KMS-11 (cell line): ENCODE data around the gene PPFIBP1.

Experiments
- H2AFZ ChIP-seq: fragments of 200-600 bp; sonication (generic); 2 replicates; pipeline ENCODE4 v1.6.1; 2016; ENCODE audit warnings: antibody characterized with exemption, mixed run types, low read depth
- H3K27ac ChIP-seq: fragments of 200-600 bp; sonication (generic); 2 replicates; pipeline ENCODE4 v1.6.1; 2016; ENCODE audit warnings: mild to moderate bottlenecking, mixed run types
- H3K27me3 ChIP-seq: fragments of 200-600 bp; sonication (generic); 2 replicates; pipeline ENCODE4 v1.6.1; 2017; ENCODE audit warnings: mild to moderate bottlenecking, low read depth, mixed run types, moderate library complexity; ENCODE audit not compliant: insufficient read depth
- H3K36me3 ChIP-seq: fragments of 200-600 bp; sonication (generic); 2 replicates; pipeline ENCODE4 v1.6.1; 2017; ENCODE audit warnings: mild to moderate bottlenecking, mixed run types; ENCODE audit not compliant: insufficient read depth
- H3K4me1 ChIP-seq: fragments of 200-600 bp; sonication (generic); 2 replicates; pipeline ENCODE4 v1.6.1; 2016; ENCODE audit warnings: mild to moderate bottlenecking, low read depth, mixed run types; ENCODE audit not compliant: poor library complexity, severe bottlenecking
- H3K4me2 ChIP-seq: fragments of 200-600 bp; sonication (generic); 2 replicates; pipeline ENCODE4 v1.7.0; 2016; ENCODE audit warnings: mild to moderate bottlenecking, mixed run types
- H3K4me3 ChIP-seq: fragments of 200-600 bp; sonication (generic); IDR thresholded peaks from 2 replicates; pipeline ENCODE4 v1.6.1; 2017; ENCODE audit warnings: low read depth, low read length, mixed read lengths; ENCODE audit not compliant: insufficient read depth
- H3K79me2 ChIP-seq: fragments of 200-600 bp; sonication (generic); 2 replicates; pipeline ENCODE4 v1.6.1; 2016; ENCODE audit warnings: low read depth, mixed run types; ENCODE audit not compliant: insufficient read depth
- H3K9ac ChIP-seq: fragments of 200-600 bp; sonication (generic); 2 replicates; pipeline ENCODE4 v1.6.1; 2016; ENCODE audit warnings: mild to moderate bottlenecking, mixed run types
- H4K20me1 ChIP-seq: fragments of 200-600 bp; sonication (generic); 2 replicates; pipeline ENCODE4 v1.6.1; 2016; ENCODE audit warnings: mild to moderate bottlenecking, mixed run types; ENCODE audit not compliant: insufficient read depth
- CTCF ChIP-seq: fragments of 200-600 bp; sonication (generic); conservative IDR thresholded peaks from 2 replicates; pipeline ENCODE4 v1.6.1; 2017; ENCODE audit warnings: low read depth, mild to moderate bottlenecking, antibody characterized with exemption, low read length, moderate library complexity, mixed read lengths

The PPFIBP1 gene

GRCh38 chr12:27610374-27610773 is 86.4 kb downstream of the PPFIBP1 start:
- H3K27ac ChIP-seq = no peak overlapping the region
- no peaks in the 10 kb centered on the region for H3K36me3 ChIP-seq
- H3K9ac ChIP-seq = no peak overlapping the region
- no peaks in the 10 kb centered on the region for H3K79me2 ChIP-seq
- no peak overlapping the region for H3K4me3 ChIP-seq
- H3K4me2 ChIP-seq = no peak overlapping the region
- H2AFZ ChIP-seq = no peak overlapping the region
- H3K4me1 ChIP-seq = no peaks in the 10 kb centered on the region
- no peaks in the 10 kb centered on the region for H4K20me1 ChIP-seq
- no peaks in the 10 kb centered on the region for H3K27me3 ChIP-seq
- TF ChIP-seq CTCF = no peak

GRCh38 chr12:27614386-27614785 is 90.4 kb downstream of the PPFIBP1 start:
- no peak overlapping the region for H3K27ac ChIP-seq

GRCh38 chr12:27614866-27615265 is 90.9 kb downstream of the PPFIBP1 start:
- Histone ChIP-seq H3K4me1 (no peaks in the 10 kb centered on the region), H2AFZ (no peak overlapping the region), H3K36me3 (no peaks in the 10 kb centered on the region), H3K27ac (no peak overlapping the region), H3K9ac (no peak overlapping the region), H3K4me2 (no peak overlapping the region), H3K27me3 (no peaks in the 10 kb centered on the region), H3K4me3 (no peak overlapping the region), H3K79me2 (no peaks in the 10 kb centered on the region), H4K20me1 (no peaks in the 10 kb centered on the region)
- no peak for TF ChIP-seq CTCF

More at GRCh38 chr12:27614386-27614785, 90.4 kb downstream of the PPFIBP1 start:
- TF ChIP-seq CTCF = no peak
- Histone ChIP-seq H3K9ac (no peak overlapping the region), H3K36me3 (no peaks in the 10 kb centered on the region), H2AFZ (no peak overlapping the region), H3K4me2 (no peak overlapping the region), H3K4me3 (no peak overlapping the region), H3K27me3 (no peaks in the 10 kb centered on the region), H3K79me2 (no peaks in the 10 kb centered on the region), H3K4me1 (no peaks in the 10 kb centered on the region), H4K20me1 (no peaks in the 10 kb centered on the region)

DNA sequence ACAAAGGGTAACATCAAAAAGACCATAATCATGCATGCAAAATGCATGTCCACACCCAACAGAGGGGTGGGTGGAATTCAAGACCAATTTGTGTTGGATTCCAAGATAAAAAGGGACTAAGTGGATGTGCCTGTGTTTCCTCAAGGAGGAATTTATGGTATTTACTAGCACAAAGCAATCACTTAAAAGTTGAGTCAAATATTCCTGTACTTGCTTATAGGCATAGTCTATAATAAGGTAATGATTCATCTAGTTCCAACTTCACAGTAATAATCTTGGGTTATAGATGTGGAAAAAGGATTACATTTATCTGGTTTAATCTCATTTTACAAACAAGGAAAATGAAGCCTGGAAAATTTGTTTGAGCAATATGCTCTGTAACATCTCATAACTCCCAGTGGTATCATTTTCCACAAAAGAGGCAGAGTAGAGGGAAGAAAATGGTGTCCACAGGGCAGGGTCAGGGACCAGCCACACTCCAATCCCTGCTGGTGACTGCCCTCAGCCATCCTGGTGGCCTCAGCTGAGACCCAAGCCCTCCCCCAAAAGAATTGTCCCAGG is 91.4 kb downstream of the PPFIBP1 start:
- Histone ChIP-seq H3K4me2 (no peak overlapping the region), H3K36me3 (no peaks in the 10 kb centered on the region), H2AFZ (no peak overlapping the region), H4K20me1 (no peaks in the 10 kb centered on the region), H3K4me3 (no peak overlapping the region), H3K9ac (no peak overlapping the region), H3K27ac (no peak overlapping the region), H3K4me1 (no peaks in the 10 kb centered on the region), H3K79me2 (no peaks in the 10 kb centered on the region), H3K27me3 (no peaks in the 10 kb centered on the region)
- TF ChIP-seq CTCF = no peak
